Neuron (in vitro differentiated cells): ENCODE results near the gene UBA52.
A peak's percentile ranks its signal among the peaks of the same experiment; 100 is the strongest.

Source experiments
- H2AFZ ChIP-seq: one replicate; pipeline ENCODE4 v1.6.1; 2013; ENCODE audit warnings: low read depth, mild to moderate bottlenecking, inconsistent platforms, low read length, moderate library complexity
- H3K27me3 ChIP-seq: one replicate; pipeline ENCODE4 v1.6.1; 2013; ENCODE audit warnings: low read length; ENCODE audit not compliant: insufficient read depth
- H3K36me3 ChIP-seq: one replicate; pipeline ENCODE4 v1.6.1; 2013; ENCODE audit warnings: low read length; ENCODE audit not compliant: insufficient read depth
- H3K4me1 ChIP-seq: one replicate; pipeline ENCODE4 v1.6.1; 2013; ENCODE audit warnings: low read length; ENCODE audit not compliant: insufficient read depth
- H3K4me3 ChIP-seq: 2 replicates; pipeline ENCODE4 v1.5.1; 2013; ENCODE audit warnings: mild to moderate bottlenecking, low read length, moderate library complexity
- H3K9me3 ChIP-seq: one replicate; pipeline ENCODE4 v1.6.1; 2013; ENCODE audit warnings: low read length

Gene UBA52

GRCh38 chr19:18566953-18567352, 4.7 kb upstream of the UBA52 start:
- H3K9me3 ChIP-seq, result no peaks in the 10 kb centered on the region
- no peaks in the 10 kb centered on the region for H3K27me3 ChIP-seq
- peaks cover 51% of the 10 kb centered on the region for H3K36me3 ChIP-seq
- H3K4me1 ChIP-seq, result no peaks in the 10 kb centered on the region
- H3K4me3 ChIP-seq, result no peak overlapping the region
- H2AFZ ChIP-seq, result no peak overlapping the region

GRCh38 chr19:18568367-18568766, 3.3 kb upstream of the UBA52 start:
- H3K27me3 ChIP-seq, result no peaks in the 10 kb centered on the region
- H3K9me3 ChIP-seq, result no peaks in the 10 kb centered on the region
- no peak overlapping the region for H2AFZ ChIP-seq
- H3K4me3 ChIP-seq, result no peak overlapping the region
- peaks cover 45% of the 10 kb centered on the region for H3K36me3 ChIP-seq
- H3K4me1 ChIP-seq, result peaks cover 9% of the 10 kb centered on the region

- H3K9me3 ChIP-seq, result no peaks in the 10 kb centered on the region
- H3K4me3 ChIP-seq, result no peak overlapping the region
- H3K4me1 ChIP-seq, result peaks cover 9% of the 10 kb centered on the region
- H3K36me3 ChIP-seq, result peaks cover 39% of the 10 kb centered on the region
- no peak overlapping the region for H2AFZ ChIP-seq
- H3K27me3 ChIP-seq, result no peaks in the 10 kb centered on the region
Measured at GRCh38 chr19:18574691-18575291, 3.1 kb downstream of the UBA52 start.

GRCh38 chr19:18576383-18576782, 4.7 kb downstream of the UBA52 start:
- Histone ChIP-seq H3K4me1 (peaks cover 9% of the 10 kb centered on the region), H3K4me3 (no peak overlapping the region), H3K36me3 (peaks cover 39% of the 10 kb centered on the region), H2AFZ (no peak overlapping the region), H3K27me3 (no peaks in the 10 kb centered on the region), H3K9me3 (no peaks in the 10 kb centered on the region)

- no peaks in the 10 kb centered on the region for H3K9me3 ChIP-seq
- no peaks in the 10 kb centered on the region for H3K27me3 ChIP-seq
- H3K36me3 ChIP-seq, result peaks cover 39% of the 10 kb centered on the region
- no peak overlapping the region for H2AFZ ChIP-seq
- H3K4me3 ChIP-seq, result no peak overlapping the region
- H3K4me1 ChIP-seq, result peaks cover 8% of the 10 kb centered on the region
Measured at GRCh38 chr19:18577365-18577914, 5.8 kb downstream of the UBA52 start.

DNA sequence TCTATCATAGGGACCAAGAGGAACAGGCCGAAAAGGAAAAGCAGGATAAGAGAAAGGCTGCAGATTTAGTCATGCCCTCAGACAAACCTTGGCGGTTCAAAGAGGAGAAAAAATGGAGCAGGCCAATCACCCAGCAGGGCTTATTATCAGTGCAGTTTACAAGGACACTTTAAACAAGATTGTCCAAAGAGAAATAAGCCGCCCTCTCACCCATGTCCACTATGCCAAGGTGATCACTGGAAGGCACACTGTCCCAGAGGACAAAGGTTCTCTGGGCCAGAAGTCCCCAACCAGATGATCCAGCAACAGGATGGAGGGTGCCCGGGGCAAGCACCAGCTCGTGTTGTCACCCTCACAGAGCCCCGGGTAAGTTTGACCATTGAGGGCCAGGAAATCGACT, 8.7 kb downstream of the UBA52 start:
- Histone ChIP-seq H3K4me1 (no peaks in the 10 kb centered on the region), H3K4me3 (no peak overlapping the region), H2AFZ (no peak overlapping the region), H3K27me3 (no peaks in the 10 kb centered on the region), H3K36me3 (peaks cover 20% of the 10 kb centered on the region), H3K9me3 (no peaks in the 10 kb centered on the region)

GRCh38 chr19:18586306-18586705, 14.6 kb downstream of the UBA52 start:
- H3K9me3 ChIP-seq, result peaks cover 1% of the 10 kb centered on the region
- H3K4me1 ChIP-seq, result peaks cover 5% of the 10 kb centered on the region
- no peak overlapping the region for H3K4me3 ChIP-seq
- H3K36me3 ChIP-seq, result peaks cover 9% of the 10 kb centered on the region
- H3K27me3 ChIP-seq, result no peaks in the 10 kb centered on the region
- H2AFZ ChIP-seq, result no peak overlapping the region

GRCh38 chr19:18587561-18587960, 15.9 kb downstream of the UBA52 start:
- no peak overlapping the region for H3K4me3 ChIP-seq
- H2AFZ ChIP-seq, result no peak overlapping the region
- peaks cover 1% of the 10 kb centered on the region for H3K9me3 ChIP-seq
- no peaks in the 10 kb centered on the region for H3K27me3 ChIP-seq
- H3K36me3 ChIP-seq, result peaks cover 9% of the 10 kb centered on the region
- peaks cover 5% of the 10 kb centered on the region for H3K4me1 ChIP-seq

DNA sequence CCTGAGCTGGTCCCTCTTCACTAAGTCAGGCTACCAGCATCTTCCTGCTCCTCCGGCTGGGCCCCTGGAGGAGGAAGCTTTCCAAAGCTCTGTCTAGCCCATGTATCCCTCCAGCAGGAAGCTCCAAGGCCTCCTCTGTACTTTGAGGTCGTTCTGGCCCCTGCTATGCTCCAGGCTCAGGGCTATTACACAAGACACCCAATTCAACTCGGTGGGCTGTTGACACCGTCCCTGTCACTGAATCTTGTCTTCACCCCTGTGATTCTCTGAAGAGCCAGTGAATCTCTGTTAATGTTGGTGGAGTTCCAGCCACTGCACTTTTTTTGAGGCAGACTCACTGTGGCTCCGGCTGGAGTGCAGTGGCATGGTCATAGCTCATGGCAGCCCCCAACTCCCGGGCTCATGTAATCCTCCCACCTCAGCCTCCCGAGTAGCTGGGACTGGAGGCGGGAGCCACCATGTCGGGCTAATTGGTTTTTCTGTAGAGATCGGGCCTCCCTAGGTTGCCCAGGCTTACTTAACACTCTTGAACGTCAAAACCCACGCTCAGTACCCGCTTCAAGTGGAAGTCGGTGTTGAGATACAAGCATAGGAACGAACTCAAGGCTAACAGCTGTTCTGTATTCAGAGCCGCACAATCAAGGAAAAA, 16.4 kb downstream of the UBA52 start:
- Histone ChIP-seq H3K27me3 (no peaks in the 10 kb centered on the region), H2AFZ (peak overlapping the region; percentile 67), H3K9me3 (peaks cover 1% of the 10 kb centered on the region), H3K4me1 (peaks cover 5% of the 10 kb centered on the region), H3K36me3 (peaks cover 9% of the 10 kb centered on the region), H3K4me3 (peak overlapping the region; percentile 57)

GRCh38 chr19:18588611-18589379, 17.1 kb downstream of the UBA52 start, which contains the start of gene REX1BD:
REX1BD (plus strand) TSS chr19:18588798; CDS start chr19:18588802, 4 bp downstream.
- Histone ChIP-seq H2AFZ (peak within 1 kb of the TSS; percentile 67), H3K9me3 (peaks cover 1% of the 10 kb centered on the region), H3K4me3 (peak within 1 kb of the TSS; percentile 57)

GRCh38 chr19:18589380-18590272, 18.0 kb downstream of the UBA52 start:
- Histone ChIP-seq H3K9me3 (peaks cover 1% of the 10 kb centered on the region), H3K36me3 (peaks cover 9% of the 10 kb centered on the region), H3K4me1 (peaks cover 9% of the 10 kb centered on the region), H3K27me3 (peaks cover under 1% of the 10 kb centered on the region), H2AFZ (peak overlapping the region; percentile 67), H3K4me3 (peak overlapping the region; percentile 57)

More at GRCh38 chr19:18588611-18589379, 17.1 kb downstream of the UBA52 start, which contains the start of gene REX1BD:
- Histone ChIP-seq H3K36me3 (peaks cover 9% of the 10 kb centered on the region), H3K4me1 (peaks cover 5% of the 10 kb centered on the region), H3K27me3 (no peaks in the 10 kb centered on the region)
